Measurements from ENCODE around the gene SLC16A11. TPM values are rescaled to one million over a fixed set of nuclear protein-coding genes. Genes with fewer than 3 reads are reported as not detected.
"Not testable (repeated sequence)": the region's sequence is repeated elsewhere in the genome, so short reads cannot be mapped to it uniquely, and the experiment has no call there.

The SLC16A11 gene
- not detected for polyA plus RNA-seq (2012; ENCODE audit: insufficient read depth, insufficient read length)

GRCh38 chr17:7043497-7044198 is at the start of gene SLC16A11:
SLC16A11 (minus strand) TSS chr17:7044092; CDS start chr17:7043513, 579 bp downstream.
- no peak within 1 kb of the TSS for H3K4me3 ChIP-seq (ENCODE audit: low read length)
- DNase-seq (ENCODE audit: low read depth, low spot score), result no peak

DNA sequence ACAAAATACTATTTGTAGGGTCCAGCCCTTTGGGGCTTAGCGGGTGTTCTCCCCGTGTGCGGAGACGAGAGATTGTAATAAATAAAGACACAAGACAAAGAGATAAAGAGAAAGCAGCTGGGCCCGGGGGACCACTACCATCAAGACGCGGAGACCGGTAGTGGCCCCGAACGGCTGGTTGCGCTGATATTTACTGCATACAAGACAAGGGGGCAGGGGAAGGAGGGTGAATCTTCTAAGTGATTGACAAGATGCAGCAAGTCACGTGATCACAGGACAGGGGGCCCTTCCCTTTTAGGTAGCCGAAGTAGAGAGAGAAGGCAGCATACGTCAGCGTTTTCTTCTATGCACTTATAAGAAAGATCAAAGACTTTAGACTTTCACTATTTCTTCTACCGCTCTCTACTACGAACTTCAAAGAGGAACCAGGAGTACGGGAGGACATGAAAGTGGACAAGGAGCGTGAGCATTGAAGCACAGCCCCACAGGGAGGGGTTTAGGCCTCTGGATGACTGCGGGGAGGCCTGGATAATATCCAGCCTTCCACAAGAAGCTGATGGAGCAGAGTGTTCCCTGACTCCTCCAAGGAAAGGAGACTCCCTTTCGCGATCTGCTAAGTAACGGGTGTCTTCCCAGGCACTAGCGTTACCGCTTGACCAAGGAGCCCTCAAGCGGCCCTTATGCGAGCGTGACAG is 47.6 kb upstream of the SLC16A11 start:
- DNase-seq (ENCODE audit: low read depth, low spot score), result not testable (repeated sequence)

GRCh38 chr17:7089570-7089969 is 45.7 kb upstream of the SLC16A11 start:
- not testable (repeated sequence) for DNase-seq (ENCODE audit: low read depth, low spot score); H3K4me3 ChIP-seq (ENCODE audit: low read length)

More for the DNA sequence above, 47.6 kb upstream of the SLC16A11 start:
- not testable (repeated sequence) for H3K4me3 ChIP-seq (ENCODE audit: low read length)

- H3K4me3 ChIP-seq (ENCODE audit: low read length); DNase-seq (ENCODE audit: low read depth, low spot score): not testable (repeated sequence)
These were observed 44.5 kb upstream of the SLC16A11 start for GRCh38 chr17:7088442-7088841.

- no peak overlapping the region for H3K4me3 ChIP-seq (ENCODE audit: low read length)
- no peak for DNase-seq (ENCODE audit: low read depth, low spot score)
These were observed 40.2 kb upstream of the SLC16A11 start for GRCh38 chr17:7084088-7084487.

- DNase-seq (ENCODE audit: low read depth, low spot score), result no peak
- H3K4me3 ChIP-seq (ENCODE audit: low read length), result no peak overlapping the region
These were observed 39.7 kb upstream of the SLC16A11 start for GRCh38 chr17:7083592-7083991.

GRCh38 chr17:7081341-7082062 is 37.6 kb upstream of the SLC16A11 start:
- DNase-seq (ENCODE audit: low read depth, low spot score), result peak; percentile 12

GRCh38 chr17:7080456-7081041 is 36.7 kb upstream of the SLC16A11 start:
- no peak for DNase-seq (ENCODE audit: low read depth, low spot score)
- no peak overlapping the region for H3K4me3 ChIP-seq (ENCODE audit: low read length)

More at GRCh38 chr17:7081341-7082062, 37.6 kb upstream of the SLC16A11 start:
- H3K4me3 ChIP-seq (ENCODE audit: low read length), result no peak overlapping the region

GRCh38 chr17:7079581-7080455 is 35.9 kb upstream of the SLC16A11 start, which contains the start of gene CLEC10A:
CLEC10A (minus strand) TSS chr17:7080251; CDS start chr17:7078812, 1,439 bp downstream.
- H3K4me3 ChIP-seq (ENCODE audit: low read length), result no peak within 1 kb of the TSS
- no peak for DNase-seq (ENCODE audit: low read depth, low spot score)

DNA sequence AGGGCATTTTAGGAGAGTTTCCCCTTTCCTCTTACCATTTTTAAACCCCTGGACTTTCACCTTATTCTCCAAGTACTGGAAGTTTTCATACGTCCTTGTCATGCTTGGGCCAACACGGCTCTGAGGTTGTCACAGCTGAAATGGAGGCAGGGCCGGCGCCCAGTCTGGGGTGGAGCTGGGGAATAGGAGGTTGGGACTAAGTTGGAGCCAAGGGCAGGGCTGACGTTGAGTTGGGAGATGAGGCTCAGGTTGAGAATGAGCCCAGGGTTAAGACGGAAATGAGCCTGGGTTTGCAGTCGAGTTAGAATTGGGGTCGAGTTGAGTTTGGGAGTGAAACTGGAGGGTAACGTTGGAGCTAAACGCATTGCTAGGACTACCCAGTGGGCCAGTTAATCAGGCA is 34.8 kb upstream of the SLC16A11 start:
- no peak overlapping the region for H3K4me3 ChIP-seq (ENCODE audit: low read length)
- DNase-seq (ENCODE audit: low read depth, low spot score), result no peak

DNA sequence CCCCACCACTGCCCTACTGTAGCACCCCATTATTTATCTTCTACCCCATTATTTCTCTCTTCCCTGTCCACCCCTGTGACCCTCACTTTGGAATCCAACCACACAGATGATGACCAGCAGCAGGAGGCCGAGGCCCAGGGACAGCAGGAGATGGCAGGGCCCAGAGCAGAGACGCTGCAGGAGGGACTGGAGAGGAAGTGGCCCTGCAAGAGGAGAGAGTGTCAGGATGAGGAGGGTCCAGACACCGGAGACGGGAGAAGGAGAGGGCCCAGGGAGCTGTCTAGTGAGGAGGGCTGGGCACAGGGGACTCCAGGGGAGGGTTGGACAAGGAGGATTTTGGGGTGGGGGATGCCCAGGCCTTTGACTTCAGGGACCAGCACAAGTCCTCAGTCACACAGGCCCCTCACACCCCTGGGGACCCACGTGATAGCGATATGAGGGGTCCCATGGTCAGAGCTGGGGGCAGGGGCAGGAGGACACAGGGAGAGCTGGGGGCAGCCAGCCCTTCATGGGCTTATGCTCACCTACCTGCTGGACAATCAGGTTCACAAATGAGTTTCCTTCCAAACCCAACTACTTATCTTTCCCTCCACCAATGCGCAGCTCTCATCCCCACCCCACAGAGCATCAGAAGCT is 34.1 kb upstream of the SLC16A11 start:
- H3K4me3 ChIP-seq (ENCODE audit: low read length), result no peak overlapping the region
- no peak for DNase-seq (ENCODE audit: low read depth, low spot score)

DNA sequence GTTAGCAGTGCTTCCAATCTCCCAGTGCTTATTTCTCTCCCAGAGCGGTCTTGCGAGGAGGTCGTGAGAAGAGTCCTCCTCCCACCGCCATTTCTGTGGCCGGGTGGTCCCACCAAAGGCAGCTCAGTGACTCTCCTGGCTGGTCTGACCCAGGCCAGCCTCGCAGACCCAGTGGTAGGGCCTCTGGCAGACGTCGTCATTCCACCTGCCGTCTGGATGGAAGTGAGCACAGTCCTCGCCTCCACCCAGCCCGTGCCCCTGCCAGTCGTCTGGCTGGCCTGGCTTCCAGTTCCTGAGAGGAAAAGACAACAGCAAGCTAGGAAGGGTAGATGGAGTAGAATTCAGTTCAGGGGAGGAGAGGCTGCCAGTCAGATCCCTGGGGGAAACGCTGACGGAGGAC is 31.0 kb upstream of the SLC16A11 start:
- no peak overlapping the region for H3K4me3 ChIP-seq (ENCODE audit: low read length)
- no peak for DNase-seq (ENCODE audit: low read depth, low spot score)

- H3K4me3 ChIP-seq (ENCODE audit: low read length), result no peak overlapping the region
- DNase-seq (ENCODE audit: low read depth, low spot score), result no peak
These were observed 28.5 kb upstream of the SLC16A11 start for GRCh38 chr17:7072406-7072805.

- no peak overlapping the region for H3K4me3 ChIP-seq (ENCODE audit: low read length)
- no peak for DNase-seq (ENCODE audit: low read depth, low spot score)
These were observed 26.8 kb upstream of the SLC16A11 start for GRCh38 chr17:7070712-7071111.

DNA sequence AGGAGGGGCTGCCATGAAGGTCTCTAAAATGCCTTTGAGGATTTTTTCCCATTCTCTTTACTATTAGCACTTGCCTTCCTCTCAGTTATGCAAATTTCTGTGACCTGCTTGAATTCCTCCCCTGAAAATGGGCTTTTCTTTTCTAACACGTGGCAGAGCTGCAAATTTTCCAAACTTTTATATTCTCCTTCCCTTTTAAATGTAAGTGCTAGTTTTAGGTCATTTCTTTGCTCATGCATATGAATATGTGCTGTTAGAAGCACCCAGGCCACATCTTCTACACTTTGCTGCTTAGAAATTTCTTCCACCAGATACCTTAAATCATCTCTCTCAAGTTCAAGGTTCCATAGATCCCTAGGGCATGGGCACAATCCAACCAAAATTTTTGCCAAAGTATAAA is 24.4 kb upstream of the SLC16A11 start:
- no peak for DNase-seq (ENCODE audit: low read depth, low spot score)
- H3K4me3 ChIP-seq (ENCODE audit: low read length), result no peak overlapping the region

GRCh38 chr17:7067198-7067597 is 23.3 kb upstream of the SLC16A11 start:
- DNase-seq (ENCODE audit: low read depth, low spot score), result no peak
- no peak overlapping the region for H3K4me3 ChIP-seq (ENCODE audit: low read length)

DNA sequence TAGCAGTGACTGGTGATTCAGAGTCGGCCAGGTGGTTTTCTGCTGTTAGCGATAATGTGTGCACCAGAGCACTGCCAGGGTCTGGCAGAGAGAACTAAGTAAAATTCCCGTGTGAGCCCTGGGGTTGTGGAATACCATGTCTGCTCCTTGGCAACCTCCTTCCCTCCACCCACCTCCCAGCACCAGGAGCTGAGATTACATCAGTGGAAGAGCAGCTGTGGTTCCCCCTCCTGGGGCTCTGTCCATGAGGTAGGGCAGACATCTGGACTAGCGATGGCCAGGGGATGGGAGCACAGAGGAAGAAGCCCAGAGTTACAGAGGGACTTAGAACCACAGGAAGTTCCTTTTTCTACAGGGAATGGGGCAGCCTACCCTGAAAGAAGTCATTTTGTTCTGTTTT is 20.4 kb upstream of the SLC16A11 start:
- no peak for DNase-seq (ENCODE audit: low read depth, low spot score)
- no peak overlapping the region for H3K4me3 ChIP-seq (ENCODE audit: low read length)

GRCh38 chr17:7063518-7064094 is 19.7 kb upstream of the SLC16A11 start:
- H3K4me3 ChIP-seq (ENCODE audit: low read length), result no peak overlapping the region
- DNase-seq (ENCODE audit: low read depth, low spot score), result no peak

All from Jurkat, Clone E6-1 (cell line).